IMR-90 (cell line): ENCODE results near the gene GMPR. TPM values are rescaled to one million over a fixed set of nuclear protein-coding genes. Genes with fewer than 3 reads are reported as not detected.

Source experiments
- ATAC-seq: fragments of 200-7000 bp; cut with Tn5 transposase; 2 replicates; pipeline ENCODE4 v1.9.1; 2020; ENCODE audit warnings: low read depth, mild to moderate bottlenecking, moderate library complexity
- BruUV-seq: library from RNA; stranded (reverse); fragments of 400-500 nt; replicated peaks from 2 replicates; lab custom pipeline; 2021; lab: Mats Ljungman, UMichigan
- CTCF ChIA-PET: fragments of 300-600 bp; formaldehyde crosslinking; extraction: SDS; loops from one replicate; lab custom pipeline; 2021; ENCODE audit warnings: antibody characterized with exemption; lab: Yijun Ruan, JAX
- POLR2A ChIA-PET: fragments of 300-600 bp; sonication (Branson Sonifier 250); formaldehyde crosslinking; loops from one replicate; lab custom pipeline; 2022; ENCODE audit warnings: antibody characterized with exemption; ENCODE audit not compliant: unreplicated experiment; lab: Charles Lee
- DNase-seq: peaks from one replicate; pipeline ENCODE4 v3.0.0; 2013
- H2AFZ ChIP-seq: replicated peaks from 2 replicates; pipeline ENCODE3; 2013; ENCODE audit warnings: low read length, mild to moderate bottlenecking; ENCODE audit not compliant: poor library complexity
- H2AK5ac ChIP-seq: 2 replicates; pipeline ENCODE4 v1.6.1; 2013; ENCODE audit warnings: low read depth, low read length, inconsistent platforms
- H2AK9ac ChIP-seq: replicated peaks from 2 replicates; pipeline ENCODE3; 2013; ENCODE audit warnings: mild to moderate bottlenecking, low read depth, low read length, moderate library complexity; ENCODE audit not compliant: poor library complexity
- H2BK120ac ChIP-seq: 2 replicates; pipeline ENCODE4 v1.6.1; 2013; ENCODE audit warnings: low read depth, low read length, inconsistent platforms
- H2BK15ac ChIP-seq: 3 replicates; pipeline ENCODE4 v1.6.1; 2013; ENCODE audit warnings: low read depth, low read length, inconsistent platforms
- H2BK20ac ChIP-seq: 2 replicates; pipeline ENCODE4 v1.6.1; 2013; ENCODE audit warnings: low read depth, mild to moderate bottlenecking, inconsistent platforms, low read length, moderate library complexity
- H2BK5ac ChIP-seq: 2 replicates; pipeline ENCODE4 v1.6.1; 2013; ENCODE audit warnings: mild to moderate bottlenecking, low read depth, low read length, inconsistent platforms; ENCODE audit not compliant: poor library complexity, severe bottlenecking
- H3K14ac ChIP-seq: replicated peaks from 2 replicates; pipeline ENCODE4 v1.6.1; 2013; ENCODE audit warnings: low read depth, low read length, inconsistent platforms
- H3K18ac ChIP-seq: 2 replicates; pipeline ENCODE4 v1.6.1; 2013; ENCODE audit warnings: low read depth, low read length, control low read depth
- H3K23ac ChIP-seq: 2 replicates; pipeline ENCODE4 v1.6.1; 2013; ENCODE audit warnings: low read depth, low read length, inconsistent platforms
- H3K27ac ChIP-seq: 2 replicates; pipeline ENCODE4 v1.5.1; 2013; ENCODE audit warnings: mild to moderate bottlenecking, control low read depth, low read length; ENCODE audit not compliant: insufficient read depth
- H3K27me3 ChIP-seq: 2 replicates; pipeline ENCODE4 v1.6.1; 2013; ENCODE audit warnings: low read length; ENCODE audit not compliant: control insufficient read depth, insufficient read depth
- H3K36me3 ChIP-seq: 2 replicates; pipeline ENCODE4 v1.6.1; 2013; ENCODE audit warnings: low read length, mixed read lengths; ENCODE audit not compliant: control insufficient read depth, insufficient read depth
- H3K4ac ChIP-seq: 2 replicates; pipeline ENCODE4 v1.6.1; 2013; ENCODE audit warnings: low read depth, low read length, inconsistent platforms
- H3K4me1 ChIP-seq: 2 replicates; pipeline ENCODE4 v1.6.1; 2013; ENCODE audit warnings: low read length, mixed read lengths; ENCODE audit not compliant: control insufficient read depth, insufficient read depth
- H3K4me2 ChIP-seq: 2 replicates; pipeline ENCODE4 v1.6.1; 2013; ENCODE audit warnings: low read depth, mild to moderate bottlenecking, control low read depth, low read length, moderate library complexity
- H3K4me3 ChIP-seq: 2 replicates; pipeline ENCODE4 v1.5.1; 2013; ENCODE audit warnings: low read depth, mild to moderate bottlenecking, control low read depth, low read length, moderate library complexity; ENCODE audit not compliant: insufficient read depth
- H3K56ac ChIP-seq: 2 replicates; pipeline ENCODE4 v1.6.1; 2013; ENCODE audit warnings: low read length, inconsistent platforms; ENCODE audit not compliant: insufficient read depth; ENCODE audit errors: extremely low read depth
- H3K79me1 ChIP-seq, 2 experiments: 2 replicates each; pipeline ENCODE4 v1.6.1; 2013; ENCODE audit warnings: low read length in 2 of 2, inconsistent platforms in 1 of 2, low read depth in 1 of 2
- H3K9ac ChIP-seq: 2 replicates; pipeline ENCODE4 v1.6.1; 2013; ENCODE audit warnings: low read depth, low read length, control low read depth
- H3K9me1 ChIP-seq: 2 replicates; pipeline ENCODE4 v1.6.1; 2013; ENCODE audit warnings: low read length, inconsistent platforms; ENCODE audit not compliant: insufficient read depth
- H3K9me3 ChIP-seq: 2 replicates; pipeline ENCODE4 v1.6.1; 2013; ENCODE audit warnings: low read length; ENCODE audit not compliant: control insufficient read depth, insufficient read depth
- H4K20me1 ChIP-seq: 2 replicates; pipeline ENCODE4 v1.6.1; 2013; ENCODE audit warnings: low read length, inconsistent platforms; ENCODE audit not compliant: insufficient read depth
- H4K5ac ChIP-seq: 2 replicates; pipeline ENCODE4 v1.6.1; 2013; ENCODE audit warnings: mild to moderate bottlenecking, low read depth, low read length, control low read depth
- H4K8ac ChIP-seq, 2 experiments: 2 replicates each; pipeline ENCODE4 v1.6.1; 2013; ENCODE audit warnings: low read depth in 2 of 2, low read length in 2 of 2, control low read depth in 1 of 2, inconsistent platforms in 1 of 2
- H4K91ac ChIP-seq: 2 replicates; pipeline ENCODE4 v1.6.1; 2013; ENCODE audit warnings: low read depth, low read length, inconsistent platforms; ENCODE audit not compliant: insufficient read depth
- BHLHE40 ChIP-seq: fragments of 150-350 bp; IDR thresholded peaks from 2 replicates; pipeline ENCODE4 v1.6.1; 2016; ENCODE audit warnings: mild to moderate bottlenecking, low read depth, low read length
- CEBPB ChIP-seq: IDR thresholded peaks from 2 replicates; pipeline ENCODE4 v1.6.1; 2012; ENCODE audit warnings: low read depth, low read length, improper control_type of control experiment
- CHD1 ChIP-seq: IDR thresholded peaks from 2 replicates; pipeline ENCODE4 v1.6.1; 2012; ENCODE audit warnings: low read depth, low read length, improper control_type of control experiment
- FOS ChIP-seq: fragments of 150-350 bp; IDR thresholded peaks from 2 replicates; pipeline ENCODE4 v1.6.1; 2016; ENCODE audit warnings: low read depth, low read length
- MAFK ChIP-seq: IDR thresholded peaks from 2 replicates; pipeline ENCODE4 v1.6.1; 2012; ENCODE audit warnings: low read depth, low read length, improper control_type of control experiment
- MAZ ChIP-seq: IDR thresholded peaks from 2 replicates; pipeline ENCODE4 v1.6.1; 2012; ENCODE audit warnings: low read depth, mild to moderate bottlenecking, low read length, improper control_type of control experiment, moderate library complexity, borderline replicate concordance
- MXI1 ChIP-seq: IDR thresholded peaks from 2 replicates; pipeline ENCODE4 v1.6.1; 2012; ENCODE audit warnings: low read depth, mild to moderate bottlenecking, low read length, moderate library complexity, borderline replicate concordance
- NFE2L2 ChIP-seq: fragments of 150-350 bp; IDR thresholded peaks from 2 replicates; pipeline ENCODE4 v1.6.1; 2016; ENCODE audit warnings: low read depth, mild to moderate bottlenecking, low read length
- POLR2A ChIP-seq: IDR thresholded peaks from 2 replicates; pipeline ENCODE4 v1.6.1; 2012; ENCODE audit warnings: mild to moderate bottlenecking, low read depth, low read length
- RCOR1 ChIP-seq: IDR thresholded peaks from 2 replicates; pipeline ENCODE4 v1.6.1; 2012; ENCODE audit warnings: mild to moderate bottlenecking, low read length, improper control_type of control experiment; ENCODE audit not compliant: insufficient replicate concordance
- RFX5 ChIP-seq: IDR thresholded peaks from 2 replicates; pipeline ENCODE4 v1.8.0; 2012; ENCODE audit warnings: low read depth, mild to moderate bottlenecking, low read length, moderate library complexity
- SMC3 ChIP-seq: fragments of 150-350 bp; IDR thresholded peaks from 2 replicates; pipeline ENCODE4 v1.6.1; 2016; ENCODE audit warnings: low read depth, mild to moderate bottlenecking, antibody characterized with exemption, low read length, moderate library complexity
- WGBS, 2 experiments: methylation state at CpG; one replicate each; pipeline versions ENCODE4 v1.1.5 to v1.1.7; 2013; ENCODE audit warnings: missing lambda C conversion rate in 2 of 2; ENCODE audit not compliant: insufficient read length in 1 of 2; ENCODE audit errors: extremely low coverage in 2 of 2; 5-methylcytosine and 5-hydroxymethylcytosine counted together
- dilution Hi-C: fragments of 300-500 bp; cut with HindIII; formaldehyde crosslinking; loops from one replicate; pipeline ENCODE4 v1.14.3; 2018; ENCODE audit warnings: low sequenced_read_pairs; ENCODE audit not compliant: unreplicated experiment
- in situ Hi-C: fragments of 300-500 bp; cut with MboI; formaldehyde crosslinking; loops from 3 replicates; pipeline ENCODE4 v1.14.3; 2019; ENCODE audit warnings: low sequenced_read_pairs, inconsistent platforms, mixed read lengths
- intact Hi-C: fragments of 100-400 bp; cut with micrococcal nuclease; formaldehyde crosslinking; loops from 2 replicates; pipeline ENCODE4 v1.10.0; 2022
- polyA plus RNA-seq, 3 experiments: library from polyadenylated mRNA; depleted of rRNA; stranded (reverse); fragments of >200 nt; gene quantifications; 2 replicates each; pipeline ENCODE4 v1.2.3, GENCODE V29; 2012; ENCODE audit warnings: low replicate concordance in 1 of 3
- total RNA-seq: library from RNA; depleted of rRNA; stranded (reverse); fragments of >200 nt; gene quantifications from 2 replicates; pipeline ENCODE4 v1.2.3, GENCODE V29; 2012
- TF ChIP-seq, protein P1 (sequence below): fragments of 150-350 bp; IDR thresholded peaks from 2 replicates; pipeline ENCODE4 v1.6.1; 2017; ENCODE audit warnings: mild to moderate bottlenecking, antibody characterized with exemption, low read length, low read depth
- TF ChIP-seq, protein P2 (sequence below): conservative IDR thresholded peaks from 2 replicates; pipeline ENCODE4 v1.5.1; 2012; ENCODE audit warnings: mild to moderate bottlenecking, low read depth, low read length, improper control_type of control experiment
- TF ChIP-seq, protein P3 (sequence below): fragments of 150-350 bp; IDR thresholded peaks from 2 replicates; pipeline ENCODE4 v1.6.1; 2016; ENCODE audit warnings: low read depth, mild to moderate bottlenecking, low read length, moderate library complexity, borderline replicate concordance

Gene GMPR
- total and polyA plus RNA-seq, 2 of the 4 experiments (the other 2 are of a cell fraction) = 6.3 to 8.6 TPM

DNA sequence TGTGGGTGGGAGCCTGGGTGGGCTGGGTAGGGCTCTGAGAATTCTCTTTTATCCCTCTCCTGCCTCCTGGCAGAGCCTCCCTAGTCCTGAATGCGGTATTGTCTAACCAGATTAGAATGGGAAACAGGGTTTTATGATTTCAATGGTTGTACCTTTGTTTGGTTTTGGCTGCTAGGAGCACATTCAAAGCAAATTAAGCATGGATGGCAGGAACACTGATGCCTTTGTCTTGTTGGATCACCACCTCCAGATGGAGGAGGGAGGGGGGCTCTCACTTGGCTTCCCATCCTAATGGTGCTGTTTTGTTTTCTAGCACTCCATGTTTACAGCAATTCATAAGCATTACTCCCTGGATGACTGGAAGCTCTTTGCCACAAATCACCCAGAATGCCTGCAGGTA lies 11.6 kb downstream of the GMPR start:
- no CpG with 5 or more reads among the region's 1 CpG for WGBS, 2 experiments
- Histone ChIP-seq H2BK5ac (no peak overlapping the region), H3K56ac (no peak overlapping the region), H3K9me3 (no peaks in the 10 kb centered on the region), H4K8ac (no peak overlapping the region), H3K18ac (no peak overlapping the region), H2BK20ac (no peak overlapping the region), H3K27ac (no peak overlapping the region), H3K4me2 (no peak overlapping the region), H3K4ac (no peak overlapping the region), H3K9ac (no peak overlapping the region), H2AK5ac (no peak overlapping the region), H4K20me1 (no peaks in the 10 kb centered on the region), H3K4me1 (peaks cover 7% of the 10 kb centered on the region; the same call in 1 of the 2 replicates), H4K91ac (no peak overlapping the region), H2AFZ (no peak overlapping the region), H3K36me3 (no peaks in the 10 kb centered on the region), H4K5ac (no peak overlapping the region), H3K9me1 (0 out of 2 replicates have a peak, but pooled peaks cover 1% of the 10 kb centered on the region), H2BK15ac (no peak overlapping the region), H2BK120ac (no peak overlapping the region), H3K23ac (no peak overlapping the region), H3K27me3 (no peaks in the 10 kb centered on the region), H3K79me1 (no peaks in the 10 kb centered on the region), H2AK9ac (no peak overlapping the region), H3K4me3 (no peak overlapping the region), H3K14ac (no peak overlapping the region)
- BruUV-seq = no TSS peak
- no peak for TF ChIP-seq MAZ
- TF ChIP-seq, protein P1, sequence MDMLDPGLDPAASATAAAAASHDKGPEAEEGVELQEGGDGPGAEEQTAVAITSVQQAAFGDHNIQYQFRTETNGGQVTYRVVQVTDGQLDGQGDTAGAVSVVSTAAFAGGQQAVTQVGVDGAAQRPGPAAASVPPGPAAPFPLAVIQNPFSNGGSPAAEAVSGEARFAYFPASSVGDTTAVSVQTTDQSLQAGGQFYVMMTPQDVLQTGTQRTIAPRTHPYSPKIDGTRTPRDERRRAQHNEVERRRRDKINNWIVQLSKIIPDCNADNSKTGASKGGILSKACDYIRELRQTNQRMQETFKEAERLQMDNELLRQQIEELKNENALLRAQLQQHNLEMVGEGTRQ = no peak
- TF ChIP-seq MAFK = no peak
- TF ChIP-seq CEBPB = no peak
- no peak for TF ChIP-seq MXI1
- no peak for TF ChIP-seq NFE2L2
- no peak for TF ChIP-seq SMC3
- TF ChIP-seq POLR2A = no peak
- TF ChIP-seq CHD1 = no peak
- no peak for TF ChIP-seq RCOR1
- no peak for TF ChIP-seq FOS
- TF ChIP-seq RFX5 = no peak
- TF ChIP-seq BHLHE40 = no peak
- TF ChIP-seq, protein P2, sequence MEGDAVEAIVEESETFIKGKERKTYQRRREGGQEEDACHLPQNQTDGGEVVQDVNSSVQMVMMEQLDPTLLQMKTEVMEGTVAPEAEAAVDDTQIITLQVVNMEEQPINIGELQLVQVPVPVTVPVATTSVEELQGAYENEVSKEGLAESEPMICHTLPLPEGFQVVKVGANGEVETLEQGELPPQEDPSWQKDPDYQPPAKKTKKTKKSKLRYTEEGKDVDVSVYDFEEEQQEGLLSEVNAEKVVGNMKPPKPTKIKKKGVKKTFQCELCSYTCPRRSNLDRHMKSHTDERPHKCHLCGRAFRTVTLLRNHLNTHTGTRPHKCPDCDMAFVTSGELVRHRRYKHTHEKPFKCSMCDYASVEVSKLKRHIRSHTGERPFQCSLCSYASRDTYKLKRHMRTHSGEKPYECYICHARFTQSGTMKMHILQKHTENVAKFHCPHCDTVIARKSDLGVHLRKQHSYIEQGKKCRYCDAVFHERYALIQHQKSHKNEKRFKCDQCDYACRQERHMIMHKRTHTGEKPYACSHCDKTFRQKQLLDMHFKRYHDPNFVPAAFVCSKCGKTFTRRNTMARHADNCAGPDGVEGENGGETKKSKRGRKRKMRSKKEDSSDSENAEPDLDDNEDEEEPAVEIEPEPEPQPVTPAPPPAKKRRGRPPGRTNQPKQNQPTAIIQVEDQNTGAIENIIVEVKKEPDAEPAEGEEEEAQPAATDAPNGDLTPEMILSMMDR = no peak
- TF ChIP-seq, protein P3, sequence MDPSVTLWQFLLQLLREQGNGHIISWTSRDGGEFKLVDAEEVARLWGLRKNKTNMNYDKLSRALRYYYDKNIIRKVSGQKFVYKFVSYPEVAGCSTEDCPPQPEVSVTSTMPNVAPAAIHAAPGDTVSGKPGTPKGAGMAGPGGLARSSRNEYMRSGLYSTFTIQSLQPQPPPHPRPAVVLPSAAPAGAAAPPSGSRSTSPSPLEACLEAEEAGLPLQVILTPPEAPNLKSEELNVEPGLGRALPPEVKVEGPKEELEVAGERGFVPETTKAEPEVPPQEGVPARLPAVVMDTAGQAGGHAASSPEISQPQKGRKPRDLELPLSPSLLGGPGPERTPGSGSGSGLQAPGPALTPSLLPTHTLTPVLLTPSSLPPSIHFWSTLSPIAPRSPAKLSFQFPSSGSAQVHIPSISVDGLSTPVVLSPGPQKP = no peak
- dilution Hi-C loops = no loop called here
- intact Hi-C loops = no loop called here
- in situ Hi-C loops = no loop called here
- POLR2A ChIA-PET = no interaction called here
- ATAC-seq (no peak), DNase-seq (no peak)
- CTCF ChIA-PET = no interaction called here
